Measurements from ENCODE around the gene RBM24. TPM values are rescaled to one million over a fixed set of nuclear protein-coding genes. Genes with fewer than 3 reads are reported as not detected.

RBM24 gene
- total RNA-seq, 4 donors from 2014 or later = 0.88 to 5.0 (median 1.8) TPM

DNA sequence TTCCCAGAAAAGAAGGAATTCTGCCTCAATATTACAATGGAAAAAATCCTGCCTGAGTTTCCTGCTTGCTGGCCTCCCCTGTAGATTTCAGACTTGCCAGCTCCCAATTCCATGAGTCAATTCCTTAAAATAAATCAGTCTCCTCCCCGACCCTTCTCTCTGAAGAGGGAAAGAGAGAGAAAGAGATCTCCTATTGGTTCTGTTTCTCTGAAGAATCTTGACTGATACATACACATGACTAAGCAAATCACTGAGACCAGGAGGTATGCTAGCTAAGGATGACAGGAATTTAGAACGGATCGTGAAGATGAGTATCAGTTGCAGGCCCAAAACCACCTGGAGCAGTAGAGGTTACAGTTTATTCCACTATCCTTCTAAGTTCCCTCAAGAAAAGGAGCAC, 11.3 kb upstream of the RBM24 start:
- no peak overlapping the region for H3K4me3 ChIP-seq
- DNase-seq = no peak
- no peaks in the 10 kb centered on the region for H3K9me3 ChIP-seq
- H3K36me3 ChIP-seq = no peaks in the 10 kb centered on the region
- H3K4me1 ChIP-seq = no peaks in the 10 kb centered on the region
- H3K27me3 ChIP-seq = no peaks in the 10 kb centered on the region
- H3K27ac ChIP-seq = no peak overlapping the region
- TF ChIP-seq POLR2A (IDR thresholded peaks at IDR 0.05) = no peak
- no peak for TF ChIP-seq CTCF (IDR thresholded peaks at IDR 0.05)

- Histone ChIP-seq H3K36me3 (no peaks in the 10 kb centered on the region), H3K9me3 (no peaks in the 10 kb centered on the region), H3K27me3 (no peaks in the 10 kb centered on the region), H3K4me3 (no peak overlapping the region), H3K4me1 (no peaks in the 10 kb centered on the region), H3K27ac (no peak overlapping the region)
- TF ChIP-seq CTCF (IDR thresholded peaks at IDR 0.05) (no peak), POLR2A (IDR thresholded peaks at IDR 0.05) (no peak)
- DNase-seq = peak in 1 of 3 donors; percentile 55
Observed at GRCh38 chr6:17271628-17272027, 9.5 kb upstream of the RBM24 start.

DNA sequence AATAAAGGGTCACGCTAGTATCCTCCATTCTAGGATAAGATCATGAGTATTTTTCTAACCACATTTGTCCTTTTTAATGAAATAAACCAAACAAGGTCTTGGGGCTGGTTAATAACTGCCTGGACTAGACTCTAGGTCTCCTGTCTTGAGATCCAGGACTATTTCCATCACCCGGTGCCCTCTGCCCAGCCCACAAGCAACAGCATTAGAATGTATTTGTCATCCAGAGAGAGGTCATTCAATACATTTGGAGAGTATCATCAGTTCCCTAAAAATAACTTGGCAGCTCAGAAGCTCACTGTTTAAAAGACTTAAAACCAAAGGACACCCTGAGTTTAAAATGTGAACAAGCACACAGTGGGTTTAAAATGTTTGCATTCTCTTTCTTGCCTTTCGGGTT, 4.4 kb upstream of the RBM24 start:
- TF ChIP-seq CTCF (IDR thresholded peaks at IDR 0.05) = no peak
- no peak for TF ChIP-seq POLR2A (IDR thresholded peaks at IDR 0.05)
- Histone ChIP-seq H3K4me3 (no peak overlapping the region), H3K27me3 (peaks cover 0 to 10% of the 10 kb centered on the region in 2 donors), H3K36me3 (no peaks in the 10 kb centered on the region), H3K9me3 (no peaks in the 10 kb centered on the region), H3K27ac (peak overlapping the region in 1 of 4 donors; percentile 49), H3K4me1 (peaks cover 0 to 8% (median 0%) of the 10 kb centered on the region in 4 donors)
- DNase-seq = no peak

GRCh38 chr6:17277256-17277655, 3.9 kb upstream of the RBM24 start:
- no peak overlapping the region for H3K4me3 ChIP-seq
- H3K4me1 ChIP-seq = peaks cover 0 to 8% (median 0%) of the 10 kb centered on the region in 4 donors
- DNase-seq = no peak
- H3K27me3 ChIP-seq = peaks cover 0 to 10% of the 10 kb centered on the region in 2 donors
- H3K9me3 ChIP-seq = no peaks in the 10 kb centered on the region
- H3K27ac ChIP-seq = peak overlapping the region in 1 of 4 donors; percentile 49
- TF ChIP-seq POLR2A (IDR thresholded peaks at IDR 0.05) (no peak), CTCF (IDR thresholded peaks at IDR 0.05) (no peak)
- no peaks in the 10 kb centered on the region for H3K36me3 ChIP-seq

DNA sequence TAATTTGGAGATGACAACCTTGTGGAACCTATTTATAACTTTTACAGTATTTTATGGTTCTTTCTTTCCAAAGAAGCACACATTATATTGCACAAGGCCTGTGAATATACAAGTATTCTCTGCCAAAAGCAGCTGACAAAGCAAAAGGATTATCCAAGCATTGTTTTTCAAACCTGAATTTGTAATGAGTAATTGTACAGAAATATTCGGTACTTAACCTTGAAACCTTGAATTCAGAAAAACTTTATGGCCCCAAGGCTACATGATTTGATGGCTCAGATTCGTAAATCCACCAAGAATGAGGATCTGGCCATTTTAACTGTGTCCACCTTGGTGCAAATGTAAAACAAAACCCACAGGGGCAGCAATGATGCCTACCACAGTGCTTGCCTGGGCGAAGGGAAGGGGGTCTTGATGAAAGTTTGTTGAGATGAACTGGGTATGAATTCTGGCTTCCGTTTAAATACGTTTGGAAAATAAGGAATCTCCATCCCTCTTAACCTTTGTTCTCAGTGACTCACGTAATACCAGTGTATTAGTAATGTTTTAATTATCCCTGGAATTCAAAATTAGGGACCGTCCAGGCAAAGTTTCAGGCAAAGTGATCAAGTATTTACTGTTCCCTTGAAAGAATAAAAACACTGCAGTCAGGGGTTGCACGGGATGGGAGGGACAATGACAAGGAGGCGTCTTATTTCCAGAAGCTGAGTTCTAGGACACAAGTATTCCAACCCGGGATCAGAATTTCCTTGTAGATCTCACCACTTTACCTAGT, 2.7 kb upstream of the RBM24 start:
- H3K9me3 ChIP-seq = no peaks in the 10 kb centered on the region
- TF ChIP-seq POLR2A (IDR thresholded peaks at IDR 0.05) (no peak), CTCF (IDR thresholded peaks at IDR 0.05) (no peak)
- H3K36me3 ChIP-seq = no peaks in the 10 kb centered on the region
- peaks cover 0 to 8% (median 0%) of the 10 kb centered on the region in 4 donors for H3K4me1 ChIP-seq
- H3K4me3 ChIP-seq = no peak overlapping the region
- no peak for DNase-seq
- peak overlapping the region in 1 of 4 donors; percentile 83 for H3K27ac ChIP-seq
- peaks cover 0 to 10% of the 10 kb centered on the region in 2 donors for H3K27me3 ChIP-seq

All from Peyer's patch (tissue), 4 donors.